Measurements from ENCODE around the gene DNM3. TPM values are rescaled to one million over a fixed set of nuclear protein-coding genes. Genes with fewer than 3 reads are reported as not detected.

The DNM3 gene
- total and polyA plus RNA-seq, 2 of the 8 experiments (the other 6 are each of a cell fraction or from before 2014, with no cell fraction given) = 2.0 to 8.5 TPM

- peak overlapping the region; percentile 37; the same call in 1 of the 2 replicates for H2AFZ ChIP-seq (ENCODE audit: low read length)
- peak overlapping the region; percentile 78; the same call in 1 of the 2 replicates for H2BK12ac ChIP-seq (ENCODE audit: low read depth, low read length)
- no peak overlapping the region for H2BK20ac ChIP-seq (ENCODE audit: low read length)
- no peak overlapping the region for H3K18ac ChIP-seq (ENCODE audit: extremely low read depth, low read length)
- 78% methylated on average over 8 of the region's 9 CpGs; no CpG with 5 or more reads in 1 of the 2 experiments for WGBS, 2 experiments (ENCODE audit: extremely low coverage in 1 of 2, insufficient coverage in 1 of 2, insufficient read length in 1 of 2, insufficient replicate concordance in 2 of 2, low coverage in 1 of 2, low lambda C conversion rate in 2 of 2, missing lambda C conversion rate in 1 of 2)
- TF ChIP-seq ASH2L (IDR thresholded peaks at IDR 0.05; ENCODE audit: low read length) (peak; percentile 70), SP2 (IDR thresholded peaks at IDR 0.05; ENCODE audit: low read length) (no peak), GABPA (IDR thresholded peaks at IDR 0.05; ENCODE audit: borderline replicate concordance, insufficient read depth, low read length) (no peak), MAX (IDR thresholded peaks at IDR 0.05) (peak; percentile 91), RNF2 (IDR thresholded peaks at IDR 0.05; ENCODE audit: borderline replicate concordance, low read depth, low read length, missing control alignments, poor library complexity, severe bottlenecking) (peak; percentile 43)
- TF ChIP-seq, protein P1, sequence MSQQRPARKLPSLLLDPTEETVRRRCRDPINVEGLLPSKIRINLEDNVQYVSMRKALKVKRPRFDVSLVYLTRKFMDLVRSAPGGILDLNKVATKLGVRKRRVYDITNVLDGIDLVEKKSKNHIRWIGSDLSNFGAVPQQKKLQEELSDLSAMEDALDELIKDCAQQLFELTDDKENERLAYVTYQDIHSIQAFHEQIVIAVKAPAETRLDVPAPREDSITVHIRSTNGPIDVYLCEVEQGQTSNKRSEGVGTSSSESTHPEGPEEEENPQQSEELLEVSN (IDR thresholded peaks at IDR 0.05) = peak; percentile 97
- no peaks in the 10 kb centered on the region for H3K23me2 ChIP-seq (ENCODE audit: low read depth, low read length)
- H3K79me2 ChIP-seq (ENCODE audit: control insufficient read depth in 1 of 2, insufficient read depth in 2 of 2, low read length in 2 of 2) = no peaks in the 10 kb centered on the region
- no peak overlapping the region for H3K14ac ChIP-seq (ENCODE audit: insufficient read length)
- DNase-seq (ENCODE audit: low read depth in 1 of 2, low spot score in 2 of 2) (no peak), FAIRE-seq (no peak)
- ChIA-PET POLR2A (ENCODE audit: partially characterized antibody) (no interaction called here), CTCF (ENCODE audit: partially characterized antibody) (interaction anchor here (1.0 to 2.9 kb wide), 6 partner anchors 9 to 388 kb away, joined by 3 to 26 read pairs (median 4); no protein-coding TSS in a partner anchor)
- peak overlapping the region; percentile 21 for H2BK120ac ChIP-seq (replicated peaks; ENCODE audit: low read depth, low read length)
- H3K4me2 ChIP-seq (ENCODE audit: insufficient read depth in 1 of 2, low read depth in 2 of 2, low read length in 2 of 2) = no peak overlapping the region
- H4K8ac ChIP-seq (ENCODE audit: extremely low read depth, insufficient read depth, low read length) = peak overlapping the region; percentile 45; the same call in 1 of the 2 replicates
- H3K4ac ChIP-seq (replicated peaks; ENCODE audit: insufficient read length, low read depth, low read length) = no peak overlapping the region
- H3K56ac ChIP-seq (replicated peaks; ENCODE audit: insufficient read length, low read depth, low read length) = no peak overlapping the region
- H3K9me3 ChIP-seq (ENCODE audit: insufficient read depth in 2 of 2, low read depth in 1 of 2, low read length in 1 of 2) = no peaks in the 10 kb centered on the region
- H4K5ac ChIP-seq (ENCODE audit: insufficient read length, low read depth, low read length) = no peak overlapping the region
- no peak overlapping the region for H2AK5ac ChIP-seq (ENCODE audit: low read depth, low read length)
- H3K27me3 ChIP-seq (replicated peaks in 1 of 4; ENCODE audit: control insufficient read depth in 3 of 4, extremely low read depth in 1 of 4, insufficient read depth in 3 of 4, low read length in 3 of 4) = no peaks in the 10 kb centered on the region
- no peak overlapping the region for H2BK15ac ChIP-seq (ENCODE audit: low read length)
- H3K4me1 ChIP-seq (replicated peaks in 1 of 4; ENCODE audit: control insufficient read depth in 3 of 4, insufficient read depth in 4 of 4, low read length in 3 of 4) = peaks cover 3 to 11% (median 7%) of the 10 kb centered on the region in 4 experiments
- H3K23ac ChIP-seq (ENCODE audit: insufficient read length) = no peak overlapping the region
- H2BK5ac ChIP-seq (ENCODE audit: low read depth, low read length) = no peak overlapping the region
- no peaks in the 10 kb centered on the region for H4K20me1 ChIP-seq (replicated peaks in 1 of 2; ENCODE audit: control insufficient read depth in 1 of 2, insufficient read depth in 2 of 2, low read length in 2 of 2)
- no peak overlapping the region for H3K9ac ChIP-seq (replicated peaks in 1 of 4; ENCODE audit: extremely low read depth in 1 of 4, low read depth in 3 of 4, low read length in 3 of 4)
- no peak overlapping the region for H3K4me3 ChIP-seq (ENCODE audit: extremely low read depth in 1 of 4, insufficient read depth in 2 of 4, low read depth in 3 of 4, low read length in 4 of 4)
- H3K36me3 ChIP-seq (ENCODE audit: control insufficient read depth in 2 of 4, insufficient read depth in 4 of 4, low read length in 3 of 4) = no peaks in the 10 kb centered on the region
- H4K91ac ChIP-seq (replicated peaks; ENCODE audit: insufficient read length, low read length) = no peak overlapping the region
- no peak overlapping the region for H3K27ac ChIP-seq (ENCODE audit: low read depth, low read length)
- H3K79me1 ChIP-seq (ENCODE audit: low read depth, low read length) = no peaks in the 10 kb centered on the region
Observed at GRCh38 chr1:172390683-172391551, 549.6 kb downstream of the DNM3 start.

Data from H1 (cell line).